IPS-11a (cell line): ENCODE measurements around the gene FBXO40.

Source experiments
- H3K4me3 ChIP-seq: one replicate; pipeline ENCODE4 v1.5.1; 2013; ENCODE audit warnings: low read depth, low read length, control low read depth

The FBXO40 gene

DNA sequence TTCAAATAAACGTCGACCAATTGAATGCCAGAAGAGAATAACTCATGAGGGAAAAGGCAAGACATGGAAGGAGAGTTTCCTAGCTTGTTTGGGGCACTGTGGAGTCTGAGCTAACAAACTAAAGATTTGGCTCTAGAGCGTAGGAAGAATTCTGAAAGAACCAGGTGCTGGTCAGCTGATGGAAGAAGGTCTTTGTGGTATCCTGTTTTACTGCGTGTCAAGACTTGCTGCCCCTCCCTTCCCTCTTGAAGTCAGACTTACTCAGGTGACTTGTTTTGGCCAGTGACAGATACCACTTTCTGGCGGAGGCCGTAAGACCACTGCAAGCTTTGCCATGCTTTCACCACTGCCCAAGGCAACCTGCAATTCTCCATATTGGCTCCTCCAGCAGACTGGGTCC is 68.2 kb downstream of the FBXO40 start:
- no peak overlapping the region for H3K4me3 ChIP-seq

- H3K4me3 ChIP-seq = no peak overlapping the region
Observed at GRCh38 chr3:121662742-121663141, 69.6 kb downstream of the FBXO40 start.

DNA sequence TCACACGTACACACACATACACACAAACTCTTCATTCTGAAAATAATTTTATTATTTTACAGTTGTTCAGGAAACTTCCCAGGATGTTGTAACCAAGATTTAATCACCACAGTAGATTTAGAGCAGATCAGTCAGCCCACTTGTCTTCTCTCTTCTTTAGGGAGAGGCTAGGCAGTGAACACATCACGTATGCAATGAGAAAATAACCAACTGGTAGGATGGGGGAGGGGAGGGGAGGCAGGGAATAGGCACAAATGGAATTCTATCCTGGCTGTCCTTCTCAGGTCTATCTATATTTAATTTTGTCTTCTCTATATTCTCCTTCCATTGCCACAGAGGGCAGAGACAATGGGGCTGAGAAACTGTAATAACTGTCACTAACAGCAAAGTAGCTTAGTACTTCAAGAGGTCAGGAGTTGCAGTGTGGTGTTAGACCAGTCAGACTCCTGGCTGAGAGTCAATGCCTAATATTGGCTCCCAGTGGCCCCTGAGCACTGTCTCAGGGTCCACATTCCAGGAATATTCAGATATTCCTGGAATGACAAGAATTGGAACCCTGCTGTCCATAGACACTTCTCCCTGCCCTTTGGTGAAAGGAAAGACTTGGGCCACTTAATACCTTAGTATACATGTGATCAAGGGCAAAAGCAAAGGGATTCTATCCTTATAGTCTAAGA is 70.1 kb downstream of the FBXO40 start:
- H3K4me3 ChIP-seq = no peak overlapping the region

DNA sequence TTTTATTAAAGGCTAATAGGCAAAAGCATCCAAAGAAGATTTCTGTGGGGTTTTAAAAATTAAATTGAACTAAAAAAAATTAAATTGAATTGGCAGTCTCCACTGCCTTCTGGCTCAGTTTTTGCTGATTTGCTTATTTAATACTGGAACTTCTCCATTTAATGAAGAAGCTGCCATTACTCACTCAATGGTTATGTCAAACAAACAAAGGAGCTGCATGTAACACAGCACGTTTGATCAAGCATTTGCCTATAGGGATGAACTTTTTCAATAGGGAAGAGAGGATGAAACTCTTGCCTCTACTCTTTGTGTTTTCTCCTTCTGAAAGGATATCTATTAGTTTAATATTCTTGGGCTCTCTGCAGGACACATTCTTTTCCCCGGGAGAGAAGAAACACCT is 72.3 kb downstream of the FBXO40 start:
- H3K4me3 ChIP-seq = no peak overlapping the region

DNA sequence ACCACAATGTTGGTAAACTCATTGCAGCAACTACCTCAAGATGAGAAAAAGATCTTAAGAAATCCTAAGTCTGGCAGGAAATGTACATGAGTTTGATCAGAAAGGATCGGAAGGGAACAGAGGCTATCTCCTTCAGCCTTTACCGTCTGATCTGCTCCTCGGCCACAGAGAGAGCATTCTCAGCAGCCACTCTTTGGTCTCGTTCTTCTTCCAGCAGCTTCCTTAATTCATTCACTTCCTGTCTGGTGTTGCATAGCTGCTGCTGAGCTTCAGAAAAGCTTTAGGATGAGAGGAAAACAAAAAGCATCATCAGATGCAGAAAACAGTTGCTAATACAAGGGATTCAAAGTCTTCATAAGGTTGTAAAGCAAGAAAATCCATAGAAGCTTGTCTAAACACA is 74.2 kb downstream of the FBXO40 start:
- no peak overlapping the region for H3K4me3 ChIP-seq

GRCh38 chr3:121670676-121671075 is 77.5 kb downstream of the FBXO40 start:
- H3K4me3 ChIP-seq = no peak overlapping the region

- H3K4me3 ChIP-seq = no peak overlapping the region
Observed at GRCh38 chr3:121677141-121677540, 84.0 kb downstream of the FBXO40 start.
